HepG2 (cell line): ENCODE data around the gene WDR18. TPM values are rescaled to one million over a fixed set of nuclear protein-coding genes. Genes with fewer than 3 reads are reported as not detected.

ENCODE experiments used
- CBX1 ChIP-seq: IDR thresholded peaks from one replicate; pipeline ENCODE4 v1.6.1; 2016; ENCODE audit warnings: antibody characterized with exemption, low read depth
- CEBPG ChIP-seq: IDR thresholded peaks from 2 replicates; pipeline ENCODE4 v1.6.1; 2016
- IKZF4 ChIP-seq: sonication (generic); formaldehyde crosslinking; IDR thresholded peaks from 2 replicates; pipeline ENCODE4 v1.5.1; 2020; ENCODE audit warnings: borderline replicate concordance, mild to moderate bottlenecking, low read depth, missing genetic modification reagents; ENCODE audit errors: not compliant biosample characterization
- KLF15 ChIP-seq: sonication (generic); formaldehyde crosslinking; IDR thresholded peaks from 2 replicates; pipeline ENCODE4 v1.8.1; 2023; ENCODE audit warnings: borderline replicate concordance, mild to moderate bottlenecking, inconsistent platforms, missing genetic modification reagents, mixed read lengths
- RNF219 ChIP-seq: sonication (generic); formaldehyde crosslinking; IDR thresholded peaks from 2 replicates; pipeline ENCODE4 v1.5.0; 2020; ENCODE audit warnings: mild to moderate bottlenecking, missing genetic modification reagents
- SATB2 ChIP-seq: sonication (generic); formaldehyde crosslinking; IDR thresholded peaks from 2 replicates; pipeline ENCODE4 v1.5.0; 2020; ENCODE audit warnings: missing genetic modification reagents
- ZBTB14 ChIP-seq: sonication (generic); formaldehyde crosslinking; IDR thresholded peaks from 2 replicates; pipeline ENCODE4 v1.4.0; 2020; ENCODE audit warnings: missing genetic modification reagents
- ZMAT3 ChIP-seq: sonication (generic); formaldehyde crosslinking; conservative IDR thresholded peaks from 2 replicates; pipeline ENCODE4 v1.7.0; 2021; ENCODE audit warnings: missing genetic modification reagents
- ZNF142 ChIP-seq: sonication (generic); formaldehyde crosslinking; IDR thresholded peaks from 2 replicates; pipeline ENCODE4 v1.4.0; 2020; ENCODE audit warnings: missing genetic modification reagents
- ZNF160 ChIP-seq: sonication (generic); formaldehyde crosslinking; IDR thresholded peaks from 2 replicates; pipeline ENCODE4 v1.8.0; 2022; ENCODE audit warnings: mild to moderate bottlenecking, inconsistent platforms, missing genetic modification reagents
- ZNF350 ChIP-seq: sonication (generic); formaldehyde crosslinking; IDR thresholded peaks from 2 replicates; pipeline ENCODE4 v1.4.0; 2020; ENCODE audit warnings: mild to moderate bottlenecking, low read depth, missing genetic modification reagents, borderline replicate concordance
- ZNF543 ChIP-seq: sonication (generic); formaldehyde crosslinking; IDR thresholded peaks from 2 replicates; pipeline ENCODE4 v1.4.0; 2020; ENCODE audit warnings: mild to moderate bottlenecking, missing genetic modification reagents
- ZNF616 ChIP-seq: sonication (generic); formaldehyde crosslinking; IDR thresholded peaks from 2 replicates; pipeline ENCODE4 v1.5.0; 2020; ENCODE audit warnings: low read depth, mild to moderate bottlenecking, missing genetic modification reagents
- ZNF773 ChIP-seq: sonication (generic); formaldehyde crosslinking; IDR thresholded peaks from 2 replicates; pipeline ENCODE4 v1.4.0; 2020; ENCODE audit warnings: missing genetic modification reagents, borderline replicate concordance
- ZNF800 ChIP-seq: sonication (generic); formaldehyde crosslinking; IDR thresholded peaks from 2 replicates; pipeline ENCODE4 v1.4.0; 2020; ENCODE audit warnings: missing genetic modification reagents
- ZSCAN22 ChIP-seq: sonication (generic); formaldehyde crosslinking; IDR thresholded peaks from 2 replicates; pipeline ENCODE4 v1.4.0; 2020; ENCODE audit warnings: mild to moderate bottlenecking, missing genetic modification reagents
- polyA plus RNA-seq, 8 experiments: library from polyadenylated mRNA; depleted of rRNA in 3 of 8; stranded (reverse) in 7 of 8; unstranded in 1 of 8; fragments of >200 nt; fragmentation: Illumina TruSeq in 4 of 8; extraction: Trizol in 4 of 8; gene quantifications; 2 replicates each; pipeline versions ENCODE4 v1.2.1 to v1.2.3, GENCODE V29; 2011 to 2016; ENCODE audit warnings: low read depth in 4 of 8, missing spikeins in 1 of 8, mixed read lengths in 1 of 8; ENCODE audit not compliant: insufficient read depth in 1 of 8
- total RNA-seq, 5 experiments: library from RNA; depleted of rRNA; stranded (reverse); fragments of >200 nt; fragmentation: Illumina TruSeq; extraction: Trizol; gene quantifications; 2 replicates each; pipeline ENCODE4 v1.2.3, GENCODE V29; 2016; ENCODE audit warnings: low read depth in 1 of 5

The WDR18 gene
- total and polyA plus RNA-seq, 2 of the 13 experiments (the other 11 are each of a cell fraction or from before 2014, with no cell fraction given), result 36.4 to 47.6 TPM

GRCh38 chr19:952680-953444 lies 31.3 kb upstream of the WDR18 start (continued):
- TF ChIP-seq RNF219 (CRISPR knock-in tag) (no peak), ZMAT3 (CRISPR knock-in tag) (peak; percentile 67; the same call in 1 of the 2 replicates), ZNF142 (CRISPR knock-in tag) (peak; percentile 73), ZNF800 (CRISPR knock-in tag) (no peak), CEBPG (CRISPR knock-in tag) (peak; percentile 47; the same call in 1 of the 2 replicates), ZNF616 (CRISPR knock-in tag) (0 out of 2 replicates have a peak, but pooled peaks have one; percentile 22), SATB2 (no peak), ZNF160 (CRISPR knock-in tag) (no peak; the same call in 1 of the 2 replicates), IKZF4 (CRISPR knock-in tag) (no peak), ZNF543 (peak; percentile 67; the same call in 1 of the 2 replicates), ZBTB14 (no peak), ZSCAN22 (CRISPR knock-in tag) (0 out of 2 replicates have a peak, but pooled peaks have one; percentile 30), CBX1 (no peak), ZNF350 (CRISPR knock-in tag) (peak; percentile 98), ZNF773 (CRISPR knock-in tag) (no peak), KLF15 (peak; percentile 95)
